Measurements from ENCODE around the gene GPC6. TPM values are rescaled to one million over a fixed set of nuclear protein-coding genes. Genes with fewer than 3 reads are reported as not detected.

GPC6 gene
- total and polyA plus RNA-seq, 9 of the 15 experiments (the other 6 are each of a cell fraction or from before 2014, with no cell fraction given) = under 0.01 to 0.20 (median 0.01) TPM; not detected in 4

GRCh38 chr13:93709506-93710244, 483.1 kb downstream of the GPC6 start:
- ChIA-PET POLR2A (no interaction called here), CTCF (ENCODE audit: low intra/inter-chr PET ratio) (no interaction called here)
- no peak overlapping the region for H3K4me3 ChIP-seq
- no peaks in the 10 kb centered on the region for H3K79me2 ChIP-seq (ENCODE audit: control insufficient read depth, insufficient read depth, low read length)
- DNase-seq (ENCODE audit: extremely low read depth in 1 of 4, low spot score in 3 of 4) (no peak), ATAC-seq (no peak), FAIRE-seq (no peak)
- H3K27me3 ChIP-seq (ENCODE audit: control insufficient read depth in 2 of 2, insufficient read depth in 2 of 2, low read length in 2 of 2) = no peaks in the 10 kb centered on the region
- BruUV-seq (replicated peaks) = no TSS peak
- H2AFZ ChIP-seq (ENCODE audit: low read depth, low read length) = no peak overlapping the region
- H3K9ac ChIP-seq (ENCODE audit: insufficient read depth in 1 of 2, low read depth in 2 of 2, low read length in 2 of 2) = no peak overlapping the region
- no peaks in the 10 kb centered on the region for H3K36me3 ChIP-seq (ENCODE audit: control insufficient read depth, insufficient read depth, low read length)
- no peaks in the 10 kb centered on the region for H4K20me1 ChIP-seq (replicated peaks; ENCODE audit: control insufficient read depth, insufficient read depth, low read length)
- intact Hi-C loops (cut with micrococcal nuclease) (no loop called here), in situ Hi-C loops (cut with MboI) (no loop called here)
- no peak overlapping the region for H3K4me2 ChIP-seq (ENCODE audit: insufficient read depth, low read length)
- no peaks in the 10 kb centered on the region for H3K4me1 ChIP-seq (replicated peaks in 1 of 2; ENCODE audit: control insufficient read depth in 2 of 2, insufficient read depth in 2 of 2, low read length in 2 of 2)
- H3K27ac ChIP-seq (ENCODE audit: extremely low read depth, low read depth, low read length) = no peak overlapping the region
- H3K9me3 ChIP-seq (replicated peaks; ENCODE audit: control insufficient read depth, insufficient read depth, low read depth, low read length) = no peaks in the 10 kb centered on the region; the same call in 1 of the 2 replicates
- WGBS (ENCODE audit: insufficient coverage, low coverage, missing lambda C conversion rate) = 0% methylated on average over 1 of the region's 1 CpG
- H3K9me1 ChIP-seq (ENCODE audit: control insufficient read depth, insufficient read depth, low read length) = no peaks in the 10 kb centered on the region
- TF ChIP-seq ARID1B (IDR thresholded peaks at IDR 0.05) (no peak), HEY1 (CRISPR knock-in tag; IDR thresholded peaks at IDR 0.05; ENCODE audit: borderline replicate concordance) (no peak), ZNF133 (CRISPR knock-in tag; IDR thresholded peaks at IDR 0.05) (no peak), NR0B1 (IDR thresholded peaks at IDR 0.05; ENCODE audit: partially characterized antibody) (no peak), RBM39 (optimal IDR thresholded peaks at IDR 0.05; ENCODE audit: low read depth, low read length) (no peak), XRCC4 (IDR thresholded peaks at IDR 0.05; ENCODE audit: extremely low read depth, insufficient read depth, insufficient read length) (no peak), ELK3 (CRISPR knock-in tag; IDR thresholded peaks at IDR 0.05) (no peak), MYC (IDR thresholded peaks at IDR 0.05; ENCODE audit: low read depth, low read length) (no peak), MYC (CRISPR knock-in tag; IDR thresholded peaks at IDR 0.05; ENCODE audit: borderline replicate concordance, low read depth) (no peak), MEF2A (IDR thresholded peaks at IDR 0.05; ENCODE audit: control insufficient read depth, low read depth, low read length) (no peak), ZFPM2 (CRISPR knock-in tag; IDR thresholded peaks at IDR 0.05) (no peak), TARDBP (IDR thresholded peaks at IDR 0.05) (no peak), MCM3 (IDR thresholded peaks at IDR 0.05) (no peak)
- TF ChIP-seq, protein P1, sequence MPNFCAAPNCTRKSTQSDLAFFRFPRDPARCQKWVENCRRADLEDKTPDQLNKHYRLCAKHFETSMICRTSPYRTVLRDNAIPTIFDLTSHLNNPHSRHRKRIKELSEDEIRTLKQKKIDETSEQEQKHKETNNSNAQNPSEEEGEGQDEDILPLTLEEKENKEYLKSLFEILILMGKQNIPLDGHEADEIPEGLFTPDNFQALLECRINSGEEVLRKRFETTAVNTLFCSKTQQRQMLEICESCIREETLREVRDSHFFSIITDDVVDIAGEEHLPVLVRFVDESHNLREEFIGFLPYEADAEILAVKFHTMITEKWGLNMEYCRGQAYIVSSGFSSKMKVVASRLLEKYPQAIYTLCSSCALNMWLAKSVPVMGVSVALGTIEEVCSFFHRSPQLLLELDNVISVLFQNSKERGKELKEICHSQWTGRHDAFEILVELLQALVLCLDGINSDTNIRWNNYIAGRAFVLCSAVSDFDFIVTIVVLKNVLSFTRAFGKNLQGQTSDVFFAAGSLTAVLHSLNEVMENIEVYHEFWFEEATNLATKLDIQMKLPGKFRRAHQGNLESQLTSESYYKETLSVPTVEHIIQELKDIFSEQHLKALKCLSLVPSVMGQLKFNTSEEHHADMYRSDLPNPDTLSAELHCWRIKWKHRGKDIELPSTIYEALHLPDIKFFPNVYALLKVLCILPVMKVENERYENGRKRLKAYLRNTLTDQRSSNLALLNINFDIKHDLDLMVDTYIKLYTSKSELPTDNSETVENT (CRISPR knock-in tag; IDR thresholded peaks at IDR 0.05) = no peak
